ENCODE results near the gene SFTA2.

DNA sequence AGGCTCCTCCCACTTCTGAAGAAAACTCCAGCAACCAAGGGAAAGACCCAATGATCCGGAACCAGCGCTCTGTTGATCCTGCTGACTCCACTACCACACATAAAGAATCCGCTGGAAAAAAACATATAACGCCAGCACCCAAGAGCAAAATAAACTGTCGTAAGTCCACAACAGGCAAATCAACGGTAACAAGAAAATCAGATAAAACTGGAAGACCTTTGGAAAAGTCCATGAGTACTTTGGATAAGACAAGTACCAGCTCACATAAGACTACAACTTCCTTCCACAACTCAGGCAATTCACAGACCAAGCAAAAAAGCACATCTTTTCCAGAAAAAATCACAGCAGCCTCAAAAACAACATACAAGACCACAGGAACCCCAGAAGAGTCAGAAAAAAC lies 16.8 kb upstream of the SFTA2 start:
- TF ChIP-seq, protein P1, sequence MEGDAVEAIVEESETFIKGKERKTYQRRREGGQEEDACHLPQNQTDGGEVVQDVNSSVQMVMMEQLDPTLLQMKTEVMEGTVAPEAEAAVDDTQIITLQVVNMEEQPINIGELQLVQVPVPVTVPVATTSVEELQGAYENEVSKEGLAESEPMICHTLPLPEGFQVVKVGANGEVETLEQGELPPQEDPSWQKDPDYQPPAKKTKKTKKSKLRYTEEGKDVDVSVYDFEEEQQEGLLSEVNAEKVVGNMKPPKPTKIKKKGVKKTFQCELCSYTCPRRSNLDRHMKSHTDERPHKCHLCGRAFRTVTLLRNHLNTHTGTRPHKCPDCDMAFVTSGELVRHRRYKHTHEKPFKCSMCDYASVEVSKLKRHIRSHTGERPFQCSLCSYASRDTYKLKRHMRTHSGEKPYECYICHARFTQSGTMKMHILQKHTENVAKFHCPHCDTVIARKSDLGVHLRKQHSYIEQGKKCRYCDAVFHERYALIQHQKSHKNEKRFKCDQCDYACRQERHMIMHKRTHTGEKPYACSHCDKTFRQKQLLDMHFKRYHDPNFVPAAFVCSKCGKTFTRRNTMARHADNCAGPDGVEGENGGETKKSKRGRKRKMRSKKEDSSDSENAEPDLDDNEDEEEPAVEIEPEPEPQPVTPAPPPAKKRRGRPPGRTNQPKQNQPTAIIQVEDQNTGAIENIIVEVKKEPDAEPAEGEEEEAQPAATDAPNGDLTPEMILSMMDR (IDR thresholded peaks at IDR 0.05), result no peak
- TF ChIP-seq EZH2 (IDR thresholded peaks at IDR 0.05), result no peak
